ENCODE results near the gene OSBP2. TPM values are rescaled to one million over a fixed set of nuclear protein-coding genes. Genes with fewer than 3 reads are reported as not detected.

OSBP2 gene
- total and polyA plus RNA-seq, 10 of the 15 experiments (the other 5 are each of a cell fraction or from before 2014, with no cell fraction given): 0.11 to 7.7 (median 3.6) TPM

- intact Hi-C loops (cut with micrococcal nuclease; ENCODE audit: unreplicated experiment) (no loop called here), in situ Hi-C loops (cut with MboI) (no loop called here)
- H4K20me1 ChIP-seq (ENCODE audit: control insufficient read depth, insufficient read depth): peaks cover 3% of the 10 kb centered on the region
- TF ChIP-seq TCF3 (IDR thresholded peaks at IDR 0.05; ENCODE audit: borderline replicate concordance, insufficient read depth, low read depth, low read length) (no peak), JUND (IDR thresholded peaks at IDR 0.05; ENCODE audit: low read depth, low read length) (no peak), POU2F2 (IDR thresholded peaks at IDR 0.05; ENCODE audit: borderline replicate concordance, low read depth, low read length) (no peak), HCFC1 (IDR thresholded peaks at IDR 0.05; ENCODE audit: low read length) (no peak), CUX1 (IDR thresholded peaks at IDR 0.05; ENCODE audit: insufficient replicate concordance, low read depth, low read length) (no peak), ESRRA (IDR thresholded peaks at IDR 0.05; ENCODE audit: low read length) (no peak), SMC3 (IDR thresholded peaks at IDR 0.05; ENCODE audit: borderline replicate concordance, low read length) (no peak), SMARCA5 (IDR thresholded peaks at IDR 0.05) (no peak), MEF2B (IDR thresholded peaks at IDR 0.05; ENCODE audit: partially characterized antibody, poor library complexity, severe bottlenecking) (no peak), PBX3 (IDR thresholded peaks at IDR 0.05; ENCODE audit: insufficient replicate concordance, low read depth, low read length) (no peak), TARDBP (IDR thresholded peaks at IDR 0.05; ENCODE audit: borderline replicate concordance) (no peak), TBL1XR1 (IDR thresholded peaks at IDR 0.05; ENCODE audit: low read depth, low read length) (no peak), IKZF2 (IDR thresholded peaks at IDR 0.05) (no peak), SREBF1 (IDR thresholded peaks at IDR 0.05; ENCODE audit: low read length) (no peak)
- H3K4me3 ChIP-seq: no peak overlapping the region
- H3K79me2 ChIP-seq (ENCODE audit: control insufficient read depth, insufficient read depth, low read length): no peaks in the 10 kb centered on the region
- H3K36me3 ChIP-seq (ENCODE audit: control insufficient read depth in 2 of 2, insufficient read depth in 2 of 2, low read length in 1 of 2): no peaks in the 10 kb centered on the region
- H3K4me2 ChIP-seq (ENCODE audit: control insufficient read depth, insufficient read depth): no peak overlapping the region
- ChIA-PET SMC1A (ENCODE audit: uncharacterized antibody, unreplicated experiment) (no interaction called here), CTCF (no interaction called here), RAD21 (ENCODE audit: unreplicated experiment) (no interaction called here), POLR2A (no interaction called here)
- no peak for ATAC-seq
- no peak overlapping the region for H3K27ac ChIP-seq (ENCODE audit: control insufficient read depth, insufficient read depth)
- WGBS (ENCODE audit: insufficient coverage, insufficient replicate concordance, low lambda C conversion rate, missing lambda C conversion rate): 52% methylated on average over 5 of the region's 5 CpGs
- H3K9ac ChIP-seq (ENCODE audit: control insufficient read depth, insufficient read depth, low read length): no peak overlapping the region
- H3K27me3 ChIP-seq (replicated peaks in 1 of 2; ENCODE audit: control insufficient read depth in 2 of 2, insufficient read depth in 2 of 2, low read length in 1 of 2): peaks cover 3% of the 10 kb centered on the region in 2 experiments; a peak in 2 of 4 replicates
- no peaks in the 10 kb centered on the region for H3K4me1 ChIP-seq (ENCODE audit: control insufficient read depth, insufficient read depth, low read length)
- BruUV-seq (replicated peaks): no TSS peak
- no peak for DNase-seq (ENCODE audit: low read depth, low spot score)
- FAIRE-seq: no peak
- no peak overlapping the region for H2AFZ ChIP-seq (ENCODE audit: control insufficient read depth, low read depth, low read length)
- H3K9me3 ChIP-seq (replicated peaks; ENCODE audit: control insufficient read depth, insufficient read depth, low read length): no peaks in the 10 kb centered on the region
These were observed 109.0 kb downstream of the OSBP2 start for GRCh38 chr22:30803679-30804078.
